ENCODE data around the gene RENBP. TPM values are rescaled to one million over a fixed set of nuclear protein-coding genes. Genes with fewer than 3 reads are reported as not detected.

Gene RENBP
- total and polyA plus RNA-seq, 9 of the 15 experiments (the other 6 are each of a cell fraction or from before 2014, with no cell fraction given): 0.07 to 14.8 (median 10.6) TPM; not detected in 1

- TF ChIP-seq, protein P1, sequence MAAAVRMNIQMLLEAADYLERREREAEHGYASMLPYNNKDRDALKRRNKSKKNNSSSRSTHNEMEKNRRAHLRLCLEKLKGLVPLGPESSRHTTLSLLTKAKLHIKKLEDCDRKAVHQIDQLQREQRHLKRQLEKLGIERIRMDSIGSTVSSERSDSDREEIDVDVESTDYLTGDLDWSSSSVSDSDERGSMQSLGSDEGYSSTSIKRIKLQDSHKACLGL (CRISPR knock-in tag; IDR thresholded peaks at IDR 0.05; ENCODE audit: borderline replicate concordance, poor library complexity, severe bottlenecking): no peak
- TF ChIP-seq DPF2 (IDR thresholded peaks at IDR 0.05): no peak
- TF ChIP-seq SMAD3 (CRISPR knock-in tag; conservative IDR thresholded peaks at IDR 0.05): no peak
- TF ChIP-seq ZNF444 (CRISPR knock-in tag; IDR thresholded peaks at IDR 0.05): no peak
- TF ChIP-seq JUND (IDR thresholded peaks at IDR 0.05; ENCODE audit: borderline replicate concordance, low read depth, low read length): no peak
- no peak for TF ChIP-seq JUND (tag; IDR thresholded peaks at IDR 0.05; ENCODE audit: borderline replicate concordance, low read depth, low read length)
Measured at GRCh38 chrX:153888344-153888743, 56.1 kb downstream of the RENBP start (continued).

GRCh38 chrX:153887385-153887784 is 57.1 kb downstream of the RENBP start:
- ChIA-PET POLR2A (interaction anchor here (0.7 kb wide), 2 partner anchors 203 to 214 kb away, joined by 3 to 4 read pairs; partner anchors contain the start of gene PNCK), CTCF (ENCODE audit: low intra/inter-chr PET ratio) (no interaction called here)
- ATAC-seq: peak; percentile 35; the same call in 2 of the 3 replicates
- H3K4me3 ChIP-seq: no peak overlapping the region
- no peaks in the 10 kb centered on the region for H3K9me3 ChIP-seq (replicated peaks; ENCODE audit: control insufficient read depth, insufficient read depth, low read depth, low read length)
- H3K36me3 ChIP-seq (ENCODE audit: control insufficient read depth, insufficient read depth, low read length): no peaks in the 10 kb centered on the region
- peak overlapping the region in 1 of 2 experiments; percentile 31; a peak in 2 of 4 replicates for H3K9ac ChIP-seq (ENCODE audit: insufficient read depth in 1 of 2, low read depth in 2 of 2, low read length in 2 of 2)
- peaks cover 6% of the 10 kb centered on the region; the same call in 1 of the 2 replicates for H4K20me1 ChIP-seq (replicated peaks; ENCODE audit: control insufficient read depth, insufficient read depth, low read length)
- H3K4me1 ChIP-seq (replicated peaks in 1 of 2; ENCODE audit: control insufficient read depth in 2 of 2, insufficient read depth in 2 of 2, low read length in 2 of 2): peaks cover 10 to 47% of the 10 kb centered on the region in 2 experiments
- H3K79me2 ChIP-seq (ENCODE audit: control insufficient read depth, insufficient read depth, low read length): no peaks in the 10 kb centered on the region
- FAIRE-seq: peak; percentile 57
- H3K9me1 ChIP-seq (ENCODE audit: control insufficient read depth, insufficient read depth, low read length): no peaks in the 10 kb centered on the region
- H3K27ac ChIP-seq (ENCODE audit: extremely low read depth, low read depth, low read length): no peak overlapping the region
- intact Hi-C loops (cut with micrococcal nuclease) (no loop called here), in situ Hi-C loops (cut with MboI) (no loop called here)
- H2AFZ ChIP-seq (ENCODE audit: low read depth, low read length): no peak overlapping the region
- H3K4me2 ChIP-seq (ENCODE audit: insufficient read depth, low read length): no peak overlapping the region
- peaks cover 0 to 23% of the 10 kb centered on the region in 2 experiments; a peak in 2 of 5 replicates for H3K27me3 ChIP-seq (ENCODE audit: control insufficient read depth in 2 of 2, insufficient read depth in 2 of 2, low read length in 2 of 2)
- no peak for DNase-seq (ENCODE audit: extremely low read depth in 1 of 4, low spot score in 3 of 4)
- 5% methylated on average over 8 of the region's 8 CpGs for WGBS (ENCODE audit: insufficient coverage, low coverage, missing lambda C conversion rate)
- BruUV-seq (replicated peaks): no TSS peak
- TF ChIP-seq TFE3 (CRISPR knock-in tag; IDR thresholded peaks at IDR 0.05) (peak; percentile 27; the same call in 1 of the 2 replicates), ZNF253 (CRISPR knock-in tag; conservative IDR thresholded peaks at IDR 0.05) (no peak), RREB1 (CRISPR knock-in tag; IDR thresholded peaks at IDR 0.05) (0 out of 2 replicates have a peak, but pooled peaks have one; percentile 14), SMARCE1 (IDR thresholded peaks at IDR 0.05) (0 out of 2 replicates have a peak, but pooled peaks have one; percentile 11)
